Activated CD4-positive, alpha-beta T cell treated with anti-CD3 and anti-CD28 coated beads for 36 hours (primary cell): Measurements from ENCODE around the gene CRTAC1. TPM values are rescaled to one million over a fixed set of nuclear protein-coding genes. Genes with fewer than 3 reads are reported as not detected.

Source experiments
- ATAC-seq: fragments of 200-7000 bp; cut with Tn5 transposase; one replicate; pipeline ENCODE4 v1.10.0; 2021; ENCODE audit warnings: mild to moderate bottlenecking, moderate library complexity
- CTCF ChIA-PET: fragments of 350-600 bp; sonication (Branson Sonifier 250); formaldehyde crosslinking; loops from one replicate; lab custom pipeline; 2021; ENCODE audit warnings: antibody characterized with exemption; lab: Charles Lee
- POLR2A ChIA-PET: fragments of 350-600 bp; sonication (Branson Sonifier 250); formaldehyde crosslinking; loops from one replicate; lab custom pipeline; 2021; ENCODE audit warnings: antibody characterized with exemption, inconsistent platforms; lab: Charles Lee
- DNase-seq: peaks from one replicate; pipeline ENCODE4 v3.0.0-alpha.2; 2020
- H3K27ac Mint-ChIP-seq: one replicate; pipeline ENCODE4 v1.8.0; 2021; ENCODE audit warnings: mixed read lengths
- H3K27me3 Mint-ChIP-seq: one replicate; pipeline ENCODE4 v1.8.0; 2021; ENCODE audit warnings: mixed read lengths
- H3K36me3 Mint-ChIP-seq: one replicate; pipeline ENCODE4 v1.8.0; 2021; ENCODE audit warnings: low read depth, mixed read lengths
- H3K4me1 Mint-ChIP-seq: one replicate; pipeline ENCODE4 v1.8.0; 2021; ENCODE audit warnings: mixed read lengths
- H3K4me3 Mint-ChIP-seq: one replicate; pipeline ENCODE4 v1.8.0; 2021; ENCODE audit warnings: mild to moderate bottlenecking, moderate library complexity, mixed read lengths
- H3K9me3 Mint-ChIP-seq: one replicate; pipeline ENCODE4 v1.8.0; 2021; ENCODE audit warnings: low read depth, mixed read lengths
- intact Hi-C, 2 experiments: fragments of 100-400 bp; cut with DNase I in 1 of 2; cut with micrococcal nuclease in 1 of 2; formaldehyde crosslinking; loops; one replicate each; pipeline versions ENCODE4 v1.14.2 to v1.15.1; 2022 to 2024; cut with DNase I, micrococcal nuclease
- total RNA-seq, 2 experiments: library from RNA; stranded (reverse); gene quantifications; one replicate each; pipeline ENCODE4 v1.2.3, GENCODE V29; 2021

CRTAC1 gene
- total RNA-seq, 2 experiments from 2014 or later, result not detected

DNA sequence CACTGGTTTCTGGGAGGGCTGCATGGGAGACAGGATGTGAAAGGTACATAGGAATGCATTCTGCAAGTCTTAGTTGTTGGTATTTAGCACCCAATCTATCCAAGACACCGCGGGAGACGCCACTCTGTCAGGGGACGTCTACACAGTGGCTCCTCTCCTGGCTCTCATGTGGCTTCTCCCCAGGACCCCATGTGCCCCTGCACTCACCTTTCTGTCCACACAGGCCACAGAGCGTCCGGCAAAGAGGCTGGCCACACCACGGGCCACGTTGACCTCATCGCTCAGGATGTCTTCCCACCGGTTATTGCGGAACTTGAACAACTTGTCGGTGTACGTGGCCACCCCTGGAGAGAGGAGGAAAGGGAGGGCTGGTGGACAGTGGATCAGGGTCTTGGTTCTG, 107.4 kb downstream of the CRTAC1 start:
- H3K4me1 Mint-ChIP-seq, result peaks cover 4% of the 10 kb centered on the region
- ChIA-PET CTCF (interaction anchor here (1.0 kb wide), 1 partner anchor 118 kb away, joined by 3 read pairs; no protein-coding TSS in a partner anchor), POLR2A (no interaction called here)
- ATAC-seq (no peak), DNase-seq (no peak)
- H3K4me3 Mint-ChIP-seq, result no peak overlapping the region
- intact Hi-C loops, result no loop called here
- no peak overlapping the region for H3K27ac Mint-ChIP-seq
- H3K36me3 Mint-ChIP-seq, result no peaks in the 10 kb centered on the region
- peaks cover 16% of the 10 kb centered on the region for H3K27me3 Mint-ChIP-seq
- no peaks in the 10 kb centered on the region for H3K9me3 Mint-ChIP-seq

DNA sequence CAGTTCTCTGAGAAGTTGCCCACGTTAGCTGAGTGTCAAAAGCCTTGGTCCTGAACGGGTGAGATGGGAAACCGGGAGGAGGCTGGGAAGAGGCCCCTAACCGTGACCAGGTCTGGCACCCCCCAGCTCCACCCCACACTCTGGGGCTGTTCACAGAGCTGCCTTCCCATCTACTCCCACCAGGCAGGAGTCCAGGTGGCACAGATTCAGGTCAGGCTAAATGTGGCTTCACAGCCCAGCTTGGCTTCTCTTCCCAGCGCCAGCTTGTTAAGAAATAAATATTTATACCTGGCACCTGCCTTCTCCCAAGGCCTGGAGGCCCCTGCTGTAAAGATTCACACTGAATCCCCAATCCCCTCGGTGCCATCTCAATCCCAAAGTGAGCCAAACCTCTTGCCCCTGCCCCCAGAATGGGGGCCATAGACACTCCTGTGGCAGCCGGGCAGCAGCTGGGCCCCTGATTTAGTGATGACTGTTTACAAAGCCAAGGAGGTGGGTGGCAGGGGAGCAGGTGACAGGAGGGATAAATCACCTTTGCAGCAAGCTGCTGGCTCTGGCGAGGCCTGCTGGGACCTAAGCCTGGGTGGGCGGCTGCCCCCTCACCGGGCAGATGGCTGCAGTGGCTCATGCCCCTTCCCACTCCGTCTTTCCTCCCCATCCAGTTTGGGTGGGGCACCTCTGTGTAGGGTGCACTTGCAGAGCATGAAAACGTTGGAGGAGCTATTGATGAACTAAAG, 108.2 kb downstream of the CRTAC1 start:
- ChIA-PET CTCF (interaction anchor here (1.0 kb wide), 1 partner anchor 119 kb away, joined by 3 read pairs; no protein-coding TSS in a partner anchor), POLR2A (no interaction called here)
- H3K4me3 Mint-ChIP-seq, result no peak overlapping the region
- no peak overlapping the region for H3K27ac Mint-ChIP-seq
- ATAC-seq (no peak), DNase-seq (no peak)
- intact Hi-C loops, result no loop called here
- no peaks in the 10 kb centered on the region for H3K36me3 Mint-ChIP-seq
- H3K9me3 Mint-ChIP-seq, result no peaks in the 10 kb centered on the region
- H3K27me3 Mint-ChIP-seq, result peaks cover 17% of the 10 kb centered on the region
- H3K4me1 Mint-ChIP-seq, result peaks cover 4% of the 10 kb centered on the region

DNA sequence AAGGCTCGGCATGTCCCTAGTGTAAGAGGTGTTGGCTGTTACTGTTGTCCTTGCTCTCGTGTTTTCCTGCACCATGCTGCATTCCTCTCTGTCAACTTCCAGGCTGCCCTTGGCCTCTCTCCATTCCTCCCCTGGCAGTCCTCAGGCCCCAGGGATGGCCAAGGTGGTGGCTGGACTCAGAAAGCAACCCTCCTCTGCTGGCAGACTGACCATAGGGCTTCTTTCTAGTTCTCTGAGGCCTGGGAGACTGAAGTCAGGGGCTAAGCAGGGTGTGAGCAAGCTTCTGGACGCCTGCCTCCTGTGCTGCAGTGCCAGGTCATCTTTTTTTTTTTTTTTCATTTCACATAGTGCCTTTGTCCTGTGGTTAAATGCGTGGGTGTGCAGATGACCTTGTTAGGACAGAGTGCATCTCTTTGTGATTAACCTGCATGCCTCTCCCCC, 108.8 kb downstream of the CRTAC1 start:
- Mint-ChIP-seq H3K4me1 (peaks cover 4% of the 10 kb centered on the region), H3K27me3 (peaks cover 17% of the 10 kb centered on the region), H3K27ac (no peak overlapping the region), H3K36me3 (no peaks in the 10 kb centered on the region), H3K4me3 (no peak overlapping the region), H3K9me3 (no peaks in the 10 kb centered on the region)
- ATAC-seq (no peak), DNase-seq (no peak)
- POLR2A ChIA-PET, result no interaction called here
- intact Hi-C loops, result no loop called here
- CTCF ChIA-PET, result interaction anchor here (0.7 kb wide), 1 partner anchor 1895 kb away, joined by 3 read pairs; no protein-coding TSS in a partner anchor

DNA sequence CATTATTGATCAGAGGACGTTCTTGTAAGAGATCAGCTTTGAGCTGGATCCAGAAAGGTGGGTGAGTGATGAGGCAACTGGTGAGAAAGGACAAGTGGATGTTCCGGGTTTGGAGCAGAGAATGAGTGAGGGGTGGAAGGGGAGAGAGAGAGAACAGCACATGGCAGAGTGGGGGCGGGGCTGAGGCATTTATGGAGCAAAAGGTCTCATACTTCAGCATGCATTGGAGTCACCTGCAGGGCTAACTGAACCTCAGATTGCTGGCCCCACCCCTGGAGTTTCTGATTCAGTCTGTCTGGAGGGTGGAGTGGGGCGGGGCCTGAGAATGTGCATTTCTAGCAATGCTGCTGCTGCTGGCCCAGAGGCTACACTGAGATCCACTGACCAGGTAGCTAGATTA, 109.6 kb downstream of the CRTAC1 start:
- H3K27me3 Mint-ChIP-seq, result peaks cover 19% of the 10 kb centered on the region
- no peak overlapping the region for H3K4me3 Mint-ChIP-seq
- ATAC-seq (no peak), DNase-seq (peak; percentile 21)
- intact Hi-C loops, result no loop called here
- ChIA-PET CTCF (interaction anchor here (0.6 to 0.7 kb wide), 2 partner anchors 525 to 1894 kb away, joined by 3 read pairs; no protein-coding TSS in a partner anchor), POLR2A (no interaction called here)
- no peaks in the 10 kb centered on the region for H3K9me3 Mint-ChIP-seq
- H3K27ac Mint-ChIP-seq, result no peak overlapping the region
- H3K4me1 Mint-ChIP-seq, result peaks cover 4% of the 10 kb centered on the region
- H3K36me3 Mint-ChIP-seq, result no peaks in the 10 kb centered on the region

DNA sequence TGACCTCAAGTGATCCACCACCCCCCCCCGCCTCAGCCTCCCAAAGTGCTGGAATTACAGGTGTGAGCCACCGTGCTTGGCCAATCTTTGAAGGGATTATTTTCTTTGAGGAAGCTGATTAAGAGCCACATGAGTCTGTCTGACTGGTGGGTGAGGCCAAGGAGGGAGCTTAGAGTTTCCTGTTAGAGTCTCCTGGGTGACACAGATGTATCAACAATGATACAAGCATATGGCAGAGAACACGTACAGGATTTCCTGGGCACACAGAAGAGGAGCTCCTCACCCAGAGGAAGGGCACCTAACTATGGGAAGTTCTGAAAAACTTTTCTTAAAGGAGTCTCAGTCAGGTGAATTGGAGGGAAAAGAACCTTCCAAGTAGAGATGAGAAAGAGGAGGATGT, 111.4 kb downstream of the CRTAC1 start:
- peaks cover 4% of the 10 kb centered on the region for H3K4me1 Mint-ChIP-seq
- intact Hi-C loops, result loop anchor here in 1 of 2 experiments (5.0 kb wide), 1 partner anchor 743 kb away; no protein-coding TSS in a partner anchor
- POLR2A ChIA-PET, result no interaction called here
- H3K4me3 Mint-ChIP-seq, result no peak overlapping the region
- no peak for DNase-seq
- H3K36me3 Mint-ChIP-seq, result no peaks in the 10 kb centered on the region
- no peaks in the 10 kb centered on the region for H3K9me3 Mint-ChIP-seq
- ATAC-seq, result no peak
- CTCF ChIA-PET, result interaction anchor here (1.1 to 2.8 kb wide), 3 partner anchors 9 to 122 kb away, joined by 3 to 11 read pairs (median 3); no protein-coding TSS in a partner anchor
- H3K27me3 Mint-ChIP-seq, result peaks cover 5% of the 10 kb centered on the region
- no peak overlapping the region for H3K27ac Mint-ChIP-seq

DNA sequence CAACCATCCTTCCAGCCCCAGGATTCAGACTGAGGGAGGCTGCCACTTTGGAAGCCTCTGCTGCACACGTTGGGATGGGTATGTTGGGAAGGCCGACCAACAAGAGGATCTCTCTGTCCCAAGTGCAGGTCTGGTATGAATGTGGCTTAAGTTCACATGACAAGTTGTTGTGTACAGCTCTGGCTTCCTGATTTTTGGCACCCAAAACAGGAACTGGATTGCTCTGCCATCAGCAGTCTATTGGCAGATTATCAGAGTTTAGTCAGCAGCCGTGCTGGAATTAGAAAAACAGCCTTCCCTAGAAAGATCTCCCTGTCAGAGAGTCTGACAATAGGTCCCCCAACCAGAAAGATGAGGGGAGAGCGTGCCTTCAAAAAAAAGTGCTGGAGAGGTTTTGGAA, 113.8 kb downstream of the CRTAC1 start:
- Mint-ChIP-seq H3K27ac (no peak overlapping the region), H3K4me3 (no peak overlapping the region), H3K27me3 (peaks cover 4% of the 10 kb centered on the region), H3K9me3 (no peaks in the 10 kb centered on the region), H3K36me3 (no peaks in the 10 kb centered on the region), H3K4me1 (peaks cover 4% of the 10 kb centered on the region)
- POLR2A ChIA-PET, result no interaction called here
- intact Hi-C loops, result loop anchor here in 1 of 2 experiments (5.0 kb wide), 1 partner anchor 746 kb away; no protein-coding TSS in a partner anchor
- ATAC-seq (no peak), DNase-seq (no peak)
- CTCF ChIA-PET, result interaction anchor here (0.7 to 3.4 kb wide), 5 partner anchors 12 to 388 kb away, joined by 3 to 73 read pairs (median 8); no protein-coding TSS in a partner anchor

DNA sequence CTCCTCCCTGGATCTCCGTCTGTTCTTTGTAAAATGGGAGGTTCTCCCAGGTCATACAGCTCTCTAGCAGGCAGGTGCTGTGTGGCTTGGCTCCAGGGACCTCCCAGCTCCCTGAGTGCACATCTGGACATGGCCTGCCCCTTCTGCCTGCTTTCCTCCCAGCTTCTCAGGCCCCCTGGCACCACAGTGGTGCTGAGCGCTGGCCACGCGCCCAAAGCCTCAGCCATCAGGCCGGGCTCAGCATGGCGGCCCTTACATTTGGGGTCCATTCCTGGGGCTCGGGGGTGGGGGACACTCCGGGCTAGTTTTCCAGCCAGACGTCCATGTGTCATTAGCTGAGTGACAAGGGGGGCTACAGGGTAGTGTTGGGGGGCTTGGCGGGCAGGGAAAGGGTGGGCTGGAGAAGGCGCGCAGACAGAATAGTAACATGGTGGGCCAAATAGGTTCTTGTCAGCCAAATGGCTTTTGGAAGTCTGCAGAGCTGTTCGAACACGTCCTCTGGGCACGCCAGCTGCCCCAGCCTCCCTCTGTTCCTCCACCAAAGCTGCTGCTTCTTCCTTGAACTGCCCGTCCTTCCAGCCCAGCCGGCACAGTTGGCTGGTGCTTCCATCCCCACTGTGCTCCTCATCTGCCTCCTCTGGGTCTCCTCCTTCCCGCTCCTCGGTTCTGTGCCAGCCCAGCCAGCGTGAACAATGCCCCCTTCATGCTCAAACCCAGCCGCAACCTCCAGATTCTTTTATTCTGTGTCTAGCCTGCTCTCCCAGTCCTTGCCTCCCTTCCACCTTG, 114.9 kb downstream of the CRTAC1 start:
- intact Hi-C loops, result loop anchor here in 1 of 2 experiments (2.0 to 5.0 kb wide), 3 partner anchors 393 to 1331 kb away; no protein-coding TSS in a partner anchor
- H3K4me1 Mint-ChIP-seq, result peaks cover 4% of the 10 kb centered on the region
- no peaks in the 10 kb centered on the region for H3K9me3 Mint-ChIP-seq
- POLR2A ChIA-PET, result interaction anchor here (1.1 kb wide), 1 partner anchor 122 kb away, joined by 3 read pairs; no protein-coding TSS in a partner anchor
- no peak overlapping the region for H3K27ac Mint-ChIP-seq
- H3K4me3 Mint-ChIP-seq, result no peak overlapping the region
- CTCF ChIA-PET, result interaction anchor here (0.6 to 3.4 kb wide), 28 partner anchors 9 to 1361 kb away, joined by 3 to 73 read pairs (median 4); no protein-coding TSS in a partner anchor
- no peaks in the 10 kb centered on the region for H3K36me3 Mint-ChIP-seq
- DNase-seq (no peak), ATAC-seq (no peak)
- peaks cover 4% of the 10 kb centered on the region for H3K27me3 Mint-ChIP-seq

DNA sequence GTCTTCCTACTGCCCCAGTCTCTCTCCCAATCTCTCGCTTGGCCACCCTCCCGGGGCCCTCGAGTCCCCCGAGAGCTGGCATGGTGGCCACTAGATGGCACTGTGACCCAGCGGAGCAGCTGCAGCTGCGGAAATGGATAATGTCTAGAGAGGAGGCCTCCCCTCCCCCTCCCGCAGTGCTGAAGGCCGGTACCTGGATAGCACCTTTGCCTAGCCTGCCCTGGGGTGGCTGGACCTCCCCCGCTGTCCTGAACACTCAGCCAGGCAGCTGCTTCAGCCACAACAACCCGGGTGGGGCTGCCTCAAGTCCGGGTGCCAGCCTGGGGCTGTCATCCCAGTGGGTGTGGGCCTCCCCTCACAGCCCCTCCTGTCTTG, 115.6 kb downstream of the CRTAC1 start:
- peaks cover 4% of the 10 kb centered on the region for H3K27me3 Mint-ChIP-seq
- no peaks in the 10 kb centered on the region for H3K9me3 Mint-ChIP-seq
- intact Hi-C loops, result loop anchor here (1.0 to 5.0 kb wide), 7 partner anchors 112 to 1332 kb away; no protein-coding TSS in a partner anchor
- no peak overlapping the region for H3K27ac Mint-ChIP-seq
- H3K4me3 Mint-ChIP-seq, result no peak overlapping the region
- DNase-seq (peak; percentile 90), ATAC-seq (peak; percentile 98)
- ChIA-PET POLR2A (interaction anchor here (1.1 kb wide), 1 partner anchor 123 kb away, joined by 3 read pairs; no protein-coding TSS in a partner anchor), CTCF (interaction anchor here (0.6 to 3.4 kb wide), 31 partner anchors 9 to 1362 kb away, joined by 3 to 73 read pairs (median 3); no protein-coding TSS in a partner anchor)
- H3K36me3 Mint-ChIP-seq, result no peaks in the 10 kb centered on the region
- H3K4me1 Mint-ChIP-seq, result peaks cover 4% of the 10 kb centered on the region

DNA sequence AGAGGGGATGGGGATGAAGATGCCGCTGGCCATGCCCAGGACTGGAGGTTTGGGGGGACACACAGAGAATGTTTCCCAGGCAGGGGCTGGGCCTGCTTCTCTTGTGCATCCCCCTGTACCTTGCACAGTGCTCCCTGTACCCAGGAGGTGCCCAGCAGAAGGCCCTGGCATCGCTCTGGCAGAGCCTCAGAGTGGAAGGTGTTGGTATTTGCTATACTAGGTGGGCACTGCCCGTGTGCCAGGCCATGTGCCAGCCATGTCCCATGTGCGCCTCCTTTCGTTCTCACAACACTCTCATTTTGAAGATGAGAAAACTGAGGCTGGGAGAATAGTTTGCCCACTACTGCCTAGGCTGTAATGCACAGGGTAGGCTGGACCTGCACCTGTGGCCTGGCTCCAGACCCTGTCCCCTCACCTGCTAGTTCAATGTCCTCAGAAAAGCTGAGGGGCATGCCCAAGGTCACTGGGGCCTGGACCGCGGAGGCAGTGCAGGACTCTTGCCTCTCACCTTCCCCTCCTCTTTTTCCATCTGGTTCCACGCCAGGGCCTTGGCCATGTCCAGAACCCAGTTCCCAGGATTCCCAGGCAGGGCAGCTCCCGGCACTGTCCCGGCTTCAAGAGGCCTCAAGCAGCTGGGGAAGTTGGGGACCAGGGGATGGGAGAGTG, 116.1 kb downstream of the CRTAC1 start:
- no peaks in the 10 kb centered on the region for H3K36me3 Mint-ChIP-seq
- peaks cover 4% of the 10 kb centered on the region for H3K27me3 Mint-ChIP-seq
- DNase-seq, result no peak
- CTCF ChIA-PET, result interaction anchor here (0.6 to 3.4 kb wide), 29 partner anchors 9 to 1363 kb away, joined by 3 to 73 read pairs (median 3); no protein-coding TSS in a partner anchor
- peaks cover 4% of the 10 kb centered on the region for H3K4me1 Mint-ChIP-seq
- POLR2A ChIA-PET, result no interaction called here
- intact Hi-C loops, result loop anchor here (1.0 to 5.0 kb wide), 6 partner anchors 113 to 1332 kb away; no protein-coding TSS in a partner anchor
- no peaks in the 10 kb centered on the region for H3K9me3 Mint-ChIP-seq
- H3K4me3 Mint-ChIP-seq, result no peak overlapping the region
- ATAC-seq, result no peak
- H3K27ac Mint-ChIP-seq, result no peak overlapping the region

DNA sequence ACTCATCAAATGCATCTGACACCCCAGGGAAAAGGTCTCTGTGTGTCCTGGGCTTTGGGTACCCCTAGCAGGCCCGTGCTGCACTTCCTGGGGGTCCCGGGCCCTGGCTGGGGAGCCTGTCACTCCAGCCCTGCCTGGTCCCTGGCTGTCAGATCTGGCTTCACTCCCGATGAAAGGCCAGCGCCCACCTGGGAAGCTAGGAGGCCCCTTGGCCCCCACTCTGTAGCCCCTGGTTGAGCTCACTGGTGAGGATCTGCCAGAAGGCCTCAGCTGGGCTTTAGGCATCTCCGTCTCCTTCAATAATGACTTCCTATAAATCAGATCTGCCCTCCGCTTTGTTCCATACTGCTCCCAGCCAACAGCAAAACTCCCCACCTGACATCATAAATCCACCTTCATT, 116.8 kb downstream of the CRTAC1 start:
- intact Hi-C loops, result loop anchor here (1.0 to 5.0 kb wide), 6 partner anchors 114 to 1333 kb away; no protein-coding TSS in a partner anchor
- Mint-ChIP-seq H3K4me3 (no peak overlapping the region), H3K27me3 (peaks cover 4% of the 10 kb centered on the region), H3K27ac (no peak overlapping the region), H3K36me3 (no peaks in the 10 kb centered on the region), H3K9me3 (no peaks in the 10 kb centered on the region), H3K4me1 (no peaks in the 10 kb centered on the region)
- ATAC-seq, result no peak
- POLR2A ChIA-PET, result no interaction called here
- CTCF ChIA-PET, result no interaction called here
- DNase-seq, result no peak
